A549 (cell line): ENCODE results near the gene SYK. TPM values are rescaled to one million over a fixed set of nuclear protein-coding genes. Genes with fewer than 3 reads are reported as not detected.

Source experiments
- ATAC-seq, 2 experiments: fragments of 200-7000 bp in 1 of 2; fragments of >200 bp in 1 of 2; cut with Nextera tagmentation in 1 of 2; cut with Tn5 transposase in 1 of 2; 3 replicates each; pipeline versions ENCODE4 v1.8.0 to v1.9.1; 2018 to 2020; ENCODE audit warnings: mild to moderate bottlenecking in 1 of 2, moderate library complexity in 1 of 2
- CTCF ChIA-PET: fragments of 300-600 bp; sonication (Branson Sonifier 250); formaldehyde crosslinking; extraction: SDS; loops from one replicate; lab custom pipeline; 2021; ENCODE audit warnings: antibody characterized with exemption, inconsistent platforms; lab: Yijun Ruan, JAX
- POLR2A ChIA-PET: fragments of 350-600 bp; formaldehyde crosslinking; extraction: SDS; loops from one replicate; lab custom pipeline; 2021; ENCODE audit warnings: antibody characterized with exemption, inconsistent platforms; lab: Yijun Ruan, JAX
- DNase-seq, 2 experiments: peaks; one replicate each; pipeline versions ENCODE4 v3.0.0 to v3.0.0-alpha.2; 2011 to 2016; ENCODE audit warnings: low read depth in 1 of 2, low spot score in 1 of 2
- FAIRE-seq: peaks from 2 replicates; lab custom pipeline; 2011; peaks lifted over from hg19 to GRCh38; lab: Jason Lieb, UNC
- H3K27ac ChIP-seq, 2 experiments: fragments of >200 bp; sonication (Bioruptor Twin); formaldehyde crosslinking; 3 replicates each; pipeline ENCODE4 v1.5.1; 2016 to 2017
- H3K4me1 ChIP-seq: fragments of >200 bp; sonication (Bioruptor Twin); formaldehyde crosslinking; 3 replicates; pipeline ENCODE4 v1.6.1; 2016
- H3K4me2 ChIP-seq: fragments of >200 bp; sonication (Bioruptor Twin); formaldehyde crosslinking; 3 replicates; pipeline ENCODE4 v1.6.1; 2016
- H3K4me3 ChIP-seq: fragments of >200 bp; sonication (Bioruptor Twin); formaldehyde crosslinking; 3 replicates; pipeline ENCODE4 v1.5.1; 2016
- H3K9me3 ChIP-seq: fragments of >200 bp; sonication (Bioruptor Twin); formaldehyde crosslinking; 3 replicates; pipeline ENCODE4 v1.6.1; 2016
- BHLHE40 ChIP-seq: IDR thresholded peaks from 2 replicates; pipeline ENCODE4 v1.6.1; 2012; ENCODE audit warnings: low read depth, low read length, inconsistent platforms
- CHD2 ChIP-seq: fragments of 150-350 bp; IDR thresholded peaks from 2 replicates; pipeline ENCODE4 v1.6.1; 2014; ENCODE audit warnings: low read length; ENCODE audit not compliant: partially characterized antibody
- CHD4 ChIP-seq: fragments of 200-600 bp; sonication (generic); IDR thresholded peaks from 2 replicates; pipeline ENCODE4 v1.6.1; 2016; ENCODE audit warnings: antibody characterized with exemption, mild to moderate bottlenecking, borderline replicate concordance
- EHF ChIP-seq: fragments of 250-450 bp; sonication (Bioruptor Pico); IDR thresholded peaks from 2 replicates; pipeline ENCODE4 v1.5.0; 2020; ENCODE audit warnings: mild to moderate bottlenecking
- EHMT2 ChIP-seq: fragments of 200-600 bp; sonication (generic); IDR thresholded peaks from 2 replicates; pipeline ENCODE4 v1.6.1; 2016; ENCODE audit warnings: antibody characterized with exemption, low read depth, mild to moderate bottlenecking, moderate library complexity
- ESRRA ChIP-seq: fragments of 150-350 bp; IDR thresholded peaks from 2 replicates; pipeline ENCODE4 v1.6.1; 2014; ENCODE audit warnings: mild to moderate bottlenecking, low read length, borderline replicate concordance
- HES2 ChIP-seq: fragments of >200 bp; sonication (Bioruptor Twin); formaldehyde crosslinking; IDR thresholded peaks from 2 replicates; pipeline ENCODE4 v1.6.1; 2016
- HEYL ChIP-seq: fragments of 250-450 bp; sonication (Bioruptor Pico); IDR thresholded peaks from 2 replicates; pipeline ENCODE4 v1.8.0; 2021; ENCODE audit warnings: mild to moderate bottlenecking, moderate library complexity
- HOXA7 ChIP-seq: fragments of 250-450 bp; sonication (Bioruptor Pico); IDR thresholded peaks from 2 replicates; pipeline ENCODE4 v1.5.0; 2020; ENCODE audit warnings: mild to moderate bottlenecking, moderate library complexity
- HOXB13 ChIP-seq: fragments of 250-450 bp; sonication (Bioruptor Pico); IDR thresholded peaks from 2 replicates; pipeline ENCODE4 v1.5.0; 2020; ENCODE audit warnings: low read depth, mild to moderate bottlenecking, moderate library complexity
- MAZ ChIP-seq: fragments of 150-350 bp; IDR thresholded peaks from 2 replicates; pipeline ENCODE4 v1.6.1; 2014; ENCODE audit warnings: antibody characterized with exemption, low read depth, low read length, borderline replicate concordance
- NFE2L2 ChIP-seq: fragments of 150-350 bp; conservative IDR thresholded peaks from 2 replicates; pipeline ENCODE4 v1.6.1; 2014; ENCODE audit warnings: low read length
- PHF8 ChIP-seq: fragments of 200-600 bp; sonication (generic); IDR thresholded peaks from 2 replicates; pipeline ENCODE4 v1.6.1; 2016; ENCODE audit warnings: low read depth, mild to moderate bottlenecking, antibody characterized with exemption, moderate library complexity, borderline replicate concordance
- POLR2AphosphoS2 ChIP-seq: conservative IDR thresholded peaks from 2 replicates; pipeline ENCODE4 v1.6.1; 2012; ENCODE audit warnings: low read length, improper control_type of control experiment, inconsistent platforms
- SMC3 ChIP-seq: fragments of >200 bp; sonication (Bioruptor Twin); formaldehyde crosslinking; IDR thresholded peaks from 3 replicates; pipeline ENCODE4 v1.6.1; 2018; ENCODE audit warnings: inconsistent platforms
- USF2 ChIP-seq: fragments of 450-650 bp; IDR thresholded peaks from 2 replicates; pipeline ENCODE4 v1.6.1; 2014; ENCODE audit warnings: antibody characterized with exemption
- ZC3H11A ChIP-seq: fragments of 450-650 bp; IDR thresholded peaks from 2 replicates; pipeline ENCODE4 v1.6.1; 2014; ENCODE audit warnings: antibody characterized with exemption, mild to moderate bottlenecking
- ZFP36 ChIP-seq: fragments of 450-650 bp; IDR thresholded peaks from 2 replicates; pipeline ENCODE4 v1.6.1; 2014; ENCODE audit warnings: borderline replicate concordance; ENCODE audit not compliant: partially characterized antibody
- ZNF302 ChIP-seq: fragments of 250-450 bp; sonication (Bioruptor Pico); IDR thresholded peaks from 2 replicates; pipeline ENCODE4 v1.9.0; 2021; ENCODE audit warnings: inconsistent platforms, mild to moderate bottlenecking, moderate library complexity
- WGBS: methylation state at CpG from one replicate; pipeline ENCODE4 v1.1.6; 2017; ENCODE audit errors: missing lambda C conversion rate; 5-methylcytosine and 5-hydroxymethylcytosine counted together
- polyA plus RNA-seq, 4 experiments: library from polyadenylated mRNA; depleted of rRNA in 3 of 4; stranded (reverse); fragments of >200 nt; fragmentation: RNase III in 1 of 4; extraction: RNeasy Plus Mini Kit Qiagen cat#74134 plus additional on column Dnase treatment in 1 of 4; gene quantifications; 2 replicates in 3 of 4; 3 replicates in 1 of 4; pipeline ENCODE4 v1.2.3, GENCODE V29; 2011 to 2017
- TF ChIP-seq, protein P1 (sequence below): IDR thresholded peaks from 2 replicates; pipeline ENCODE4 v1.6.1; 2012; ENCODE audit warnings: low read depth, borderline replicate concordance
- TF ChIP-seq, protein P2 (sequence below): IDR thresholded peaks from 2 replicates; pipeline ENCODE4 v1.6.1; 2012
- TF ChIP-seq, protein P3 (sequence below): fragments of >200 bp; sonication (Bioruptor Twin); formaldehyde crosslinking; IDR thresholded peaks from 3 replicates; pipeline ENCODE4 v1.5.1; 2016
- TF ChIP-seq, protein P4 (sequence below): fragments of >200 bp; sonication (Bioruptor Twin); formaldehyde crosslinking; IDR thresholded peaks from 3 replicates; pipeline ENCODE4 v1.6.1; 2016
- TF ChIP-seq, protein P5 (sequence below): IDR thresholded peaks from 2 replicates; pipeline ENCODE4 v1.6.1; 2012

Gene SYK
- polyA plus RNA-seq, 2 of the 4 experiments (the other 2 are of a cell fraction) = 0.01 to 0.03 TPM

DNA sequence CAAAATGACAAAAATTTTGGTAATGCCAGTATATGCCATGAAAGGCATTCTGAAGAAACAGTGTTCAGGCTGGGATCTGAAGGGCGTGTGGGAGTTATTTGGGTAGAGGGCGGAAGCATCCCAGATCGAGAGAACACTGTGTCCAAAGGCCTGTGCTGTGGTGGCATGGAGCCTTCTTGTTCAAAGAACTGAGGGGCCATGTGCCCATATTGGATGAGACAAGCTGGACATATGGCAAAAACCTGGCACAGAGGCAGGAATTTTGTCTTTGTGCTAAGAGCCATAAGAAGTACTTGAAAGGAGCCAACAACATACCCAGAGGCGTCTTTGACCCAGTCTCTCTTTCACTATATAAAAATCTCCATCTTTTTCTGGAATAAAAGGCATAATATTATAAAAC lies 128.0 kb downstream of the SYK start:
- no peak for ATAC-seq
- Histone ChIP-seq H3K4me1 (peaks cover 7% of the 10 kb centered on the region; the same call in 1 of the 3 replicates), H3K9me3 (no peaks in the 10 kb centered on the region), H3K4me2 (no peak overlapping the region), H3K4me3 (no peak overlapping the region), H3K27ac (no peak overlapping the region)
- 65% methylated on average over 4 of the region's 4 CpGs for WGBS
- TF ChIP-seq HOXB13 (CRISPR knock-in tag) (no peak), CHD4 (no peak), HEYL (CRISPR knock-in tag) (no peak), ZNF302 (CRISPR knock-in tag) (no peak), HOXA7 (CRISPR knock-in tag) (no peak), BHLHE40 (no peak), EHMT2 (no peak), SMC3 (no peak), CHD2 (no peak), HES2 (no peak), ESRRA (no peak), POLR2AphosphoS2 (no peak)
- TF ChIP-seq, protein P1, sequence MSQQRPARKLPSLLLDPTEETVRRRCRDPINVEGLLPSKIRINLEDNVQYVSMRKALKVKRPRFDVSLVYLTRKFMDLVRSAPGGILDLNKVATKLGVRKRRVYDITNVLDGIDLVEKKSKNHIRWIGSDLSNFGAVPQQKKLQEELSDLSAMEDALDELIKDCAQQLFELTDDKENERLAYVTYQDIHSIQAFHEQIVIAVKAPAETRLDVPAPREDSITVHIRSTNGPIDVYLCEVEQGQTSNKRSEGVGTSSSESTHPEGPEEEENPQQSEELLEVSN = no peak
- TF ChIP-seq, protein P2, sequence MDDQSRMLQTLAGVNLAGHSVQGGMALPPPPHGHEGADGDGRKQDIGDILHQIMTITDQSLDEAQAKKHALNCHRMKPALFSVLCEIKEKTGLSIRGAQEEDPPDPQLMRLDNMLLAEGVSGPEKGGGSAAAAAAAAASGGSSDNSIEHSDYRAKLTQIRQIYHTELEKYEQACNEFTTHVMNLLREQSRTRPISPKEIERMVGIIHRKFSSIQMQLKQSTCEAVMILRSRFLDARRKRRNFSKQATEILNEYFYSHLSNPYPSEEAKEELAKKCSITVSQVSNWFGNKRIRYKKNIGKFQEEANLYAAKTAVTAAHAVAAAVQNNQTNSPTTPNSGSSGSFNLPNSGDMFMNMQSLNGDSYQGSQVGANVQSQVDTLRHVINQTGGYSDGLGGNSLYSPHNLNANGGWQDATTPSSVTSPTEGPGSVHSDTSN = no peak
- no peak for FAIRE-seq
- ChIA-PET POLR2A (no interaction called here), CTCF (interaction anchor here (1.3 kb wide), 1 partner anchor 14 kb away, joined by 3 read pairs; no protein-coding TSS in a partner anchor)
- DNase-seq = no peak

DNA sequence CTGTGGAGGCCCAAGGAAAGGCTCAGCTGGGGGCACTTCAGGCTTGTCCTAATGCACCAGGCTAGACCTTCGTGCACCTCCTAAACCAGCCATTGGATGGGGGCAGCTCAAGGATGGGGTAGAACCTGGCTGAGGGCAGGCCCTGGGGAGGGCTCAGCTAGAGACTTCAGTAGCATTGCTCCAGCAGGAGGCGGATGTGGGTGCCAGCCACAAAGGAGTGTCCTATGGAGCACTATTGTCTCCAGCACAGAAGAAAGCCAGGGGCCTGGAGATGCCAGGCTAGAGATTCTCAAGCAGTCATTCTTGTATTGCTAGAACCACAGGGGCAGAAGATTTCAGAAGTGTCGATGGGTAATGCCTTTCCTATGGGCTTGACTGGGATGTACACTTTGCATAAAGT lies 131.8 kb downstream of the SYK start:
- Histone ChIP-seq H3K4me3 (no peak overlapping the region), H3K27ac (no peak overlapping the region), H3K4me1 (no peaks in the 10 kb centered on the region), H3K9me3 (no peaks in the 10 kb centered on the region)
- DNase-seq = no peak
- no peak for FAIRE-seq
- CTCF ChIA-PET = interaction anchor here (1.0 kb wide), 3 partner anchors 12 to 795 kb away, joined by 3 to 5 read pairs (median 3); no protein-coding TSS in a partner anchor
- 40% methylated on average over 3 of the region's 3 CpGs for WGBS
- TF ChIP-seq CHD4 (no peak), HOXB13 (CRISPR knock-in tag) (no peak), PHF8 (no peak), NFE2L2 (no peak), USF2 (no peak), ZFP36 (no peak), MAZ (no peak), ZC3H11A (no peak), EHF (CRISPR knock-in tag) (no peak), HOXA7 (CRISPR knock-in tag) (no peak), HEYL (CRISPR knock-in tag) (no peak), HES2 (no peak)
- TF ChIP-seq, protein P3, sequence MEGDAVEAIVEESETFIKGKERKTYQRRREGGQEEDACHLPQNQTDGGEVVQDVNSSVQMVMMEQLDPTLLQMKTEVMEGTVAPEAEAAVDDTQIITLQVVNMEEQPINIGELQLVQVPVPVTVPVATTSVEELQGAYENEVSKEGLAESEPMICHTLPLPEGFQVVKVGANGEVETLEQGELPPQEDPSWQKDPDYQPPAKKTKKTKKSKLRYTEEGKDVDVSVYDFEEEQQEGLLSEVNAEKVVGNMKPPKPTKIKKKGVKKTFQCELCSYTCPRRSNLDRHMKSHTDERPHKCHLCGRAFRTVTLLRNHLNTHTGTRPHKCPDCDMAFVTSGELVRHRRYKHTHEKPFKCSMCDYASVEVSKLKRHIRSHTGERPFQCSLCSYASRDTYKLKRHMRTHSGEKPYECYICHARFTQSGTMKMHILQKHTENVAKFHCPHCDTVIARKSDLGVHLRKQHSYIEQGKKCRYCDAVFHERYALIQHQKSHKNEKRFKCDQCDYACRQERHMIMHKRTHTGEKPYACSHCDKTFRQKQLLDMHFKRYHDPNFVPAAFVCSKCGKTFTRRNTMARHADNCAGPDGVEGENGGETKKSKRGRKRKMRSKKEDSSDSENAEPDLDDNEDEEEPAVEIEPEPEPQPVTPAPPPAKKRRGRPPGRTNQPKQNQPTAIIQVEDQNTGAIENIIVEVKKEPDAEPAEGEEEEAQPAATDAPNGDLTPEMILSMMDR = no peak
- TF ChIP-seq, protein P4, sequence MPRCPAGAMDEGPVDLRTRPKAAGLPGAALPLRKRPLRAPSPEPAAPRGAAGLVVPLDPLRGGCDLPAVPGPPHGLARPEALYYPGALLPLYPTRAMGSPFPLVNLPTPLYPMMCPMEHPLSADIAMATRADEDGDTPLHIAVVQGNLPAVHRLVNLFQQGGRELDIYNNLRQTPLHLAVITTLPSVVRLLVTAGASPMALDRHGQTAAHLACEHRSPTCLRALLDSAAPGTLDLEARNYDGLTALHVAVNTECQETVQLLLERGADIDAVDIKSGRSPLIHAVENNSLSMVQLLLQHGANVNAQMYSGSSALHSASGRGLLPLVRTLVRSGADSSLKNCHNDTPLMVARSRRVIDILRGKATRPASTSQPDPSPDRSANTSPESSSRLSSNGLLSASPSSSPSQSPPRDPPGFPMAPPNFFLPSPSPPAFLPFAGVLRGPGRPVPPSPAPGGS = no peak
- TF ChIP-seq, protein P5, sequence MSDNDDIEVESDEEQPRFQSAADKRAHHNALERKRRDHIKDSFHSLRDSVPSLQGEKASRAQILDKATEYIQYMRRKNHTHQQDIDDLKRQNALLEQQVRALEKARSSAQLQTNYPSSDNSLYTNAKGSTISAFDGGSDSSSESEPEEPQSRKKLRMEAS = no peak
- TF ChIP-seq, all 56 proteins: peak for 0
- H3K4me2 ChIP-seq = no peak overlapping the region
- no peak for ATAC-seq
- POLR2A ChIA-PET = no interaction called here
